IMR-90 (cell line): ENCODE results near the gene KCTD5. TPM values are rescaled to one million over a fixed set of nuclear protein-coding genes. Genes with fewer than 3 reads are reported as not detected.

Experiments
- ATAC-seq: fragments of 200-7000 bp; cut with Tn5 transposase; 2 replicates; pipeline ENCODE4 v1.9.1; 2020; ENCODE audit warnings: low read depth, mild to moderate bottlenecking, moderate library complexity
- BruUV-seq: library from RNA; stranded (reverse); fragments of 400-500 nt; replicated peaks from 2 replicates; lab custom pipeline; 2021; lab: Mats Ljungman, UMichigan
- CTCF ChIA-PET: fragments of 300-600 bp; formaldehyde crosslinking; extraction: SDS; loops from one replicate; lab custom pipeline; 2021; ENCODE audit warnings: antibody characterized with exemption; lab: Yijun Ruan, JAX
- POLR2A ChIA-PET: fragments of 300-600 bp; sonication (Branson Sonifier 250); formaldehyde crosslinking; loops from one replicate; lab custom pipeline; 2022; ENCODE audit warnings: antibody characterized with exemption; ENCODE audit not compliant: unreplicated experiment; lab: Charles Lee
- DNase-seq: peaks from one replicate; pipeline ENCODE4 v3.0.0; 2013
- H2AFZ ChIP-seq: replicated peaks from 2 replicates; pipeline ENCODE3; 2013; ENCODE audit warnings: low read length, mild to moderate bottlenecking; ENCODE audit not compliant: poor library complexity
- H2AK5ac ChIP-seq: 2 replicates; pipeline ENCODE4 v1.6.1; 2013; ENCODE audit warnings: low read depth, low read length, inconsistent platforms
- H2AK9ac ChIP-seq: replicated peaks from 2 replicates; pipeline ENCODE3; 2013; ENCODE audit warnings: mild to moderate bottlenecking, low read depth, low read length, moderate library complexity; ENCODE audit not compliant: poor library complexity
- H2BK120ac ChIP-seq: 2 replicates; pipeline ENCODE4 v1.6.1; 2013; ENCODE audit warnings: low read depth, low read length, inconsistent platforms
- H2BK15ac ChIP-seq: 3 replicates; pipeline ENCODE4 v1.6.1; 2013; ENCODE audit warnings: low read depth, low read length, inconsistent platforms
- H2BK20ac ChIP-seq: 2 replicates; pipeline ENCODE4 v1.6.1; 2013; ENCODE audit warnings: low read depth, mild to moderate bottlenecking, inconsistent platforms, low read length, moderate library complexity
- H2BK5ac ChIP-seq: 2 replicates; pipeline ENCODE4 v1.6.1; 2013; ENCODE audit warnings: mild to moderate bottlenecking, low read depth, low read length, inconsistent platforms; ENCODE audit not compliant: poor library complexity, severe bottlenecking
- H3K14ac ChIP-seq: replicated peaks from 2 replicates; pipeline ENCODE4 v1.6.1; 2013; ENCODE audit warnings: low read depth, low read length, inconsistent platforms
- H3K18ac ChIP-seq: 2 replicates; pipeline ENCODE4 v1.6.1; 2013; ENCODE audit warnings: low read depth, low read length, control low read depth
- H3K23ac ChIP-seq: 2 replicates; pipeline ENCODE4 v1.6.1; 2013; ENCODE audit warnings: low read depth, low read length, inconsistent platforms
- H3K27ac ChIP-seq: 2 replicates; pipeline ENCODE4 v1.5.1; 2013; ENCODE audit warnings: mild to moderate bottlenecking, control low read depth, low read length; ENCODE audit not compliant: insufficient read depth
- H3K27me3 ChIP-seq: 2 replicates; pipeline ENCODE4 v1.6.1; 2013; ENCODE audit warnings: low read length; ENCODE audit not compliant: control insufficient read depth, insufficient read depth
- H3K36me3 ChIP-seq: 2 replicates; pipeline ENCODE4 v1.6.1; 2013; ENCODE audit warnings: low read length, mixed read lengths; ENCODE audit not compliant: control insufficient read depth, insufficient read depth
- H3K4ac ChIP-seq: 2 replicates; pipeline ENCODE4 v1.6.1; 2013; ENCODE audit warnings: low read depth, low read length, inconsistent platforms
- H3K4me1 ChIP-seq: 2 replicates; pipeline ENCODE4 v1.6.1; 2013; ENCODE audit warnings: low read length, mixed read lengths; ENCODE audit not compliant: control insufficient read depth, insufficient read depth
- H3K4me2 ChIP-seq: 2 replicates; pipeline ENCODE4 v1.6.1; 2013; ENCODE audit warnings: low read depth, mild to moderate bottlenecking, control low read depth, low read length, moderate library complexity
- H3K4me3 ChIP-seq: 2 replicates; pipeline ENCODE4 v1.5.1; 2013; ENCODE audit warnings: low read depth, mild to moderate bottlenecking, control low read depth, low read length, moderate library complexity; ENCODE audit not compliant: insufficient read depth
- H3K56ac ChIP-seq: 2 replicates; pipeline ENCODE4 v1.6.1; 2013; ENCODE audit warnings: low read length, inconsistent platforms; ENCODE audit not compliant: insufficient read depth; ENCODE audit errors: extremely low read depth
- H3K79me1 ChIP-seq, 2 experiments: 2 replicates each; pipeline ENCODE4 v1.6.1; 2013; ENCODE audit warnings: low read length in 2 of 2, inconsistent platforms in 1 of 2, low read depth in 1 of 2
- H3K9ac ChIP-seq: 2 replicates; pipeline ENCODE4 v1.6.1; 2013; ENCODE audit warnings: low read depth, low read length, control low read depth
- H3K9me1 ChIP-seq: 2 replicates; pipeline ENCODE4 v1.6.1; 2013; ENCODE audit warnings: low read length, inconsistent platforms; ENCODE audit not compliant: insufficient read depth
- H3K9me3 ChIP-seq: 2 replicates; pipeline ENCODE4 v1.6.1; 2013; ENCODE audit warnings: low read length; ENCODE audit not compliant: control insufficient read depth, insufficient read depth
- H4K20me1 ChIP-seq: 2 replicates; pipeline ENCODE4 v1.6.1; 2013; ENCODE audit warnings: low read length, inconsistent platforms; ENCODE audit not compliant: insufficient read depth
- H4K5ac ChIP-seq: 2 replicates; pipeline ENCODE4 v1.6.1; 2013; ENCODE audit warnings: mild to moderate bottlenecking, low read depth, low read length, control low read depth
- H4K8ac ChIP-seq, 2 experiments: 2 replicates each; pipeline ENCODE4 v1.6.1; 2013; ENCODE audit warnings: low read depth in 2 of 2, low read length in 2 of 2, control low read depth in 1 of 2, inconsistent platforms in 1 of 2
- H4K91ac ChIP-seq: 2 replicates; pipeline ENCODE4 v1.6.1; 2013; ENCODE audit warnings: low read depth, low read length, inconsistent platforms; ENCODE audit not compliant: insufficient read depth
- BHLHE40 ChIP-seq: fragments of 150-350 bp; IDR thresholded peaks from 2 replicates; pipeline ENCODE4 v1.6.1; 2016; ENCODE audit warnings: mild to moderate bottlenecking, low read depth, low read length
- CEBPB ChIP-seq: IDR thresholded peaks from 2 replicates; pipeline ENCODE4 v1.6.1; 2012; ENCODE audit warnings: low read depth, low read length, improper control_type of control experiment
- CHD1 ChIP-seq: IDR thresholded peaks from 2 replicates; pipeline ENCODE4 v1.6.1; 2012; ENCODE audit warnings: low read depth, low read length, improper control_type of control experiment
- FOS ChIP-seq: fragments of 150-350 bp; IDR thresholded peaks from 2 replicates; pipeline ENCODE4 v1.6.1; 2016; ENCODE audit warnings: low read depth, low read length
- MAFK ChIP-seq: IDR thresholded peaks from 2 replicates; pipeline ENCODE4 v1.6.1; 2012; ENCODE audit warnings: low read depth, low read length, improper control_type of control experiment
- MAZ ChIP-seq: IDR thresholded peaks from 2 replicates; pipeline ENCODE4 v1.6.1; 2012; ENCODE audit warnings: low read depth, mild to moderate bottlenecking, low read length, improper control_type of control experiment, moderate library complexity, borderline replicate concordance
- NFE2L2 ChIP-seq: fragments of 150-350 bp; IDR thresholded peaks from 2 replicates; pipeline ENCODE4 v1.6.1; 2016; ENCODE audit warnings: low read depth, mild to moderate bottlenecking, low read length
- POLR2A ChIP-seq: IDR thresholded peaks from 2 replicates; pipeline ENCODE4 v1.6.1; 2012; ENCODE audit warnings: mild to moderate bottlenecking, low read depth, low read length
- RAD21 ChIP-seq: IDR thresholded peaks from 2 replicates; pipeline ENCODE4 v1.6.1; 2012; ENCODE audit warnings: low read length, improper control_type of control experiment
- RCOR1 ChIP-seq: IDR thresholded peaks from 2 replicates; pipeline ENCODE4 v1.6.1; 2012; ENCODE audit warnings: mild to moderate bottlenecking, low read length, improper control_type of control experiment; ENCODE audit not compliant: insufficient replicate concordance
- SMC3 ChIP-seq: fragments of 150-350 bp; IDR thresholded peaks from 2 replicates; pipeline ENCODE4 v1.6.1; 2016; ENCODE audit warnings: low read depth, mild to moderate bottlenecking, antibody characterized with exemption, low read length, moderate library complexity
- WGBS, 2 experiments: methylation state at CpG; one replicate each; pipeline versions ENCODE4 v1.1.5 to v1.1.7; 2013; ENCODE audit warnings: missing lambda C conversion rate in 2 of 2; ENCODE audit not compliant: insufficient read length in 1 of 2; ENCODE audit errors: extremely low coverage in 2 of 2; 5-methylcytosine and 5-hydroxymethylcytosine counted together
- dilution Hi-C: fragments of 300-500 bp; cut with HindIII; formaldehyde crosslinking; loops from one replicate; pipeline ENCODE4 v1.14.3; 2018; ENCODE audit warnings: low sequenced_read_pairs; ENCODE audit not compliant: unreplicated experiment
- in situ Hi-C: fragments of 300-500 bp; cut with MboI; formaldehyde crosslinking; loops from 3 replicates; pipeline ENCODE4 v1.14.3; 2019; ENCODE audit warnings: low sequenced_read_pairs, inconsistent platforms, mixed read lengths
- intact Hi-C: fragments of 100-400 bp; cut with micrococcal nuclease; formaldehyde crosslinking; loops from 2 replicates; pipeline ENCODE4 v1.10.0; 2022
- polyA plus RNA-seq, 3 experiments: library from polyadenylated mRNA; depleted of rRNA; stranded (reverse); fragments of >200 nt; gene quantifications; 2 replicates each; pipeline ENCODE4 v1.2.3, GENCODE V29; 2012; ENCODE audit warnings: low replicate concordance in 1 of 3
- total RNA-seq: library from RNA; depleted of rRNA; stranded (reverse); fragments of >200 nt; gene quantifications from 2 replicates; pipeline ENCODE4 v1.2.3, GENCODE V29; 2012
- TF ChIP-seq, protein P1 (sequence below): fragments of 150-350 bp; IDR thresholded peaks from 2 replicates; pipeline ENCODE4 v1.6.1; 2016; ENCODE audit warnings: low read depth, mild to moderate bottlenecking, low read length, moderate library complexity, borderline replicate concordance
- TF ChIP-seq, protein P2 (sequence below): fragments of 150-350 bp; IDR thresholded peaks from 2 replicates; pipeline ENCODE4 v1.6.1; 2017; ENCODE audit warnings: mild to moderate bottlenecking, antibody characterized with exemption, low read length, low read depth
- TF ChIP-seq, protein P3 (sequence below): conservative IDR thresholded peaks from 2 replicates; pipeline ENCODE4 v1.5.1; 2012; ENCODE audit warnings: mild to moderate bottlenecking, low read depth, low read length, improper control_type of control experiment

The KCTD5 gene
- total and polyA plus RNA-seq, 2 of the 4 experiments (the other 2 are of a cell fraction): 17.2 to 56.2 TPM

DNA sequence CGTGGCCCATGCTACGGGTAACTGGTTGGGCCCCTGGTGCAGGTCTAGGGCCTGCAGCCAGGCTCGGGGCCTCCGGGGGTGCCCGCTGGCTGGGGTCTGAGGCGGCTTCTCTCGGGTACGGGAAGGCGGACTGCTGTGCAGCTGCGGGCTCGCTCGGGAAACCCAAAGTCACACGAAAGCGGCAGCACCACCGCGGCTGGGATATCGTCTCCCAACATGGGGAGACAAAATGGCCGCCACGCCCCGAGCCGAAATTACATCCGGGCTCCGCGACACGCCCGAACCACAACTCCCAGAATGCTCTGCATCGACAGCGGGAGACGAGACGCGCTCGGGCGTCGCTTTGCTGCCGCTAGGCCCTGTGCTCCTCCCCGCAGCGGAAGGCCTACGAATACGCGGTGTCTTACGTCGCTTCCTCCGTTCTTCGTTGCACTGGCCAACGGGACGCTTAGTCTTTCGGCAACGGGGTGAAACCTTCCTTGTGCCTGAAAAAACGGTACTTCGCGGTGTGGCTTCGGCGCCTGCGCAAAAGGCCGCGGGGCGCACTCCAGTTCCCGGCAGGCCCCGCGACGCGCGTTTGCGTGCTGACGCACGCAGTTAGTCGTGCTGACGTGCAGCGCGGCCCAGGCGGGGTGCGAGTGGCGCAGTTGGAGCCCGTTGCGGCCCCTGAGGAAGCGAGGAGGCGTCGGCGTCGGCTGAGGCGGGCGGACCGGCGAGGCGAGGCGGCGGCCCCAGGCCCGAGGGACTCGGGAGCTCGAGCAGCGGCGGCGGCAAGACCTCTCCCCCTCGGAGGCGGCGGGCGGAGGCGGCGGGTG, 69.9 kb downstream of the KCTD5 start, which contains the start of gene SRRM2:
SRRM2 (plus strand) TSS at position 604 of the 815 bp plus-strand sequence. CDS start 3,727 bp downstream, outside the sequence.
- peaks cover 9% of the 10 kb centered on the region for H3K4me1 ChIP-seq
- CTCF ChIA-PET: no interaction called here
- ATAC-seq (peak; percentile 94), DNase-seq (peak; percentile 95)
- peaks cover 45% of the 10 kb centered on the region for H4K20me1 ChIP-seq
- 1% methylated on average over 60 of the region's 99 CpGs; no CpG with 5 or more reads in 1 of the 2 experiments for WGBS, 2 experiments
- POLR2A ChIA-PET: interaction anchor here (0.6 to 1.4 kb wide), 5 partner anchors 11 to 1174 kb away, joined by 3 to 8 read pairs (median 4); no protein-coding TSS in a partner anchor
- peak within 1 kb of the TSS; percentile 98 for H2AK5ac ChIP-seq
- peak within 1 kb of the TSS; percentile 100 for H3K18ac ChIP-seq
- H3K4me2 ChIP-seq: peak within 1 kb of the TSS; percentile 99
- peaks cover 8% of the 10 kb centered on the region for H3K36me3 ChIP-seq
- H4K91ac ChIP-seq: peak within 1 kb of the TSS; percentile 100
- peaks cover 14 to 46% of the 10 kb centered on the region in 2 experiments for H3K79me1 ChIP-seq
- peaks cover 11% of the 10 kb centered on the region for H3K9me1 ChIP-seq
- H2BK15ac ChIP-seq: peak within 1 kb of the TSS; percentile 100
- H4K8ac ChIP-seq: peak within 1 kb of the TSS; percentile 93 to 100
- peak within 1 kb of the TSS; percentile 99 for H2AFZ ChIP-seq
- H2AK9ac ChIP-seq: peak within 1 kb of the TSS; percentile 99
- no peaks in the 10 kb centered on the region for H3K27me3 ChIP-seq
- H3K9me3 ChIP-seq: peaks cover 2% of the 10 kb centered on the region; the same call in 1 of the 2 replicates
- peak within 1 kb of the TSS; percentile 100 for H3K9ac ChIP-seq
- H3K14ac ChIP-seq: peak within 1 kb of the TSS; percentile 99
- peak within 1 kb of the TSS; percentile 88 for H3K4me3 ChIP-seq
- peak within 1 kb of the TSS; percentile 97 for H3K23ac ChIP-seq
- peak within 1 kb of the TSS; percentile 97 for H2BK120ac ChIP-seq
- peak within 1 kb of the TSS; percentile 77 for H2BK20ac ChIP-seq
- H2BK5ac ChIP-seq: peak within 1 kb of the TSS; percentile 99
- peak within 1 kb of the TSS; percentile 100 for H4K5ac ChIP-seq
- peak within 1 kb of the TSS; percentile 99 for H3K4ac ChIP-seq
- in situ Hi-C loops (no loop called here), dilution Hi-C loops (no loop called here), intact Hi-C loops (no loop called here)
- H3K56ac ChIP-seq: peak within 1 kb of the TSS; percentile 100
- peak within 1 kb of the TSS; percentile 99 for H3K27ac ChIP-seq
- BruUV-seq: no TSS peak
- TF ChIP-seq, protein P1, sequence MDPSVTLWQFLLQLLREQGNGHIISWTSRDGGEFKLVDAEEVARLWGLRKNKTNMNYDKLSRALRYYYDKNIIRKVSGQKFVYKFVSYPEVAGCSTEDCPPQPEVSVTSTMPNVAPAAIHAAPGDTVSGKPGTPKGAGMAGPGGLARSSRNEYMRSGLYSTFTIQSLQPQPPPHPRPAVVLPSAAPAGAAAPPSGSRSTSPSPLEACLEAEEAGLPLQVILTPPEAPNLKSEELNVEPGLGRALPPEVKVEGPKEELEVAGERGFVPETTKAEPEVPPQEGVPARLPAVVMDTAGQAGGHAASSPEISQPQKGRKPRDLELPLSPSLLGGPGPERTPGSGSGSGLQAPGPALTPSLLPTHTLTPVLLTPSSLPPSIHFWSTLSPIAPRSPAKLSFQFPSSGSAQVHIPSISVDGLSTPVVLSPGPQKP: no peak
- TF ChIP-seq RCOR1 (no peak), NFE2L2 (no peak), CHD1 (no peak; the same call in none of the 2 replicates), POLR2A (peak; percentile 97), SMC3 (no peak), RAD21 (no peak), FOS (no peak), CEBPB (no peak), MAZ (peak; percentile 68; the same call in 1 of the 2 replicates), MAFK (peak; percentile 72), BHLHE40 (no peak; the same call in 1 of the 2 replicates)
- TF ChIP-seq, protein P2, sequence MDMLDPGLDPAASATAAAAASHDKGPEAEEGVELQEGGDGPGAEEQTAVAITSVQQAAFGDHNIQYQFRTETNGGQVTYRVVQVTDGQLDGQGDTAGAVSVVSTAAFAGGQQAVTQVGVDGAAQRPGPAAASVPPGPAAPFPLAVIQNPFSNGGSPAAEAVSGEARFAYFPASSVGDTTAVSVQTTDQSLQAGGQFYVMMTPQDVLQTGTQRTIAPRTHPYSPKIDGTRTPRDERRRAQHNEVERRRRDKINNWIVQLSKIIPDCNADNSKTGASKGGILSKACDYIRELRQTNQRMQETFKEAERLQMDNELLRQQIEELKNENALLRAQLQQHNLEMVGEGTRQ: 0 out of 2 replicates have a peak, but pooled peaks have one; percentile 1
- TF ChIP-seq, protein P3, sequence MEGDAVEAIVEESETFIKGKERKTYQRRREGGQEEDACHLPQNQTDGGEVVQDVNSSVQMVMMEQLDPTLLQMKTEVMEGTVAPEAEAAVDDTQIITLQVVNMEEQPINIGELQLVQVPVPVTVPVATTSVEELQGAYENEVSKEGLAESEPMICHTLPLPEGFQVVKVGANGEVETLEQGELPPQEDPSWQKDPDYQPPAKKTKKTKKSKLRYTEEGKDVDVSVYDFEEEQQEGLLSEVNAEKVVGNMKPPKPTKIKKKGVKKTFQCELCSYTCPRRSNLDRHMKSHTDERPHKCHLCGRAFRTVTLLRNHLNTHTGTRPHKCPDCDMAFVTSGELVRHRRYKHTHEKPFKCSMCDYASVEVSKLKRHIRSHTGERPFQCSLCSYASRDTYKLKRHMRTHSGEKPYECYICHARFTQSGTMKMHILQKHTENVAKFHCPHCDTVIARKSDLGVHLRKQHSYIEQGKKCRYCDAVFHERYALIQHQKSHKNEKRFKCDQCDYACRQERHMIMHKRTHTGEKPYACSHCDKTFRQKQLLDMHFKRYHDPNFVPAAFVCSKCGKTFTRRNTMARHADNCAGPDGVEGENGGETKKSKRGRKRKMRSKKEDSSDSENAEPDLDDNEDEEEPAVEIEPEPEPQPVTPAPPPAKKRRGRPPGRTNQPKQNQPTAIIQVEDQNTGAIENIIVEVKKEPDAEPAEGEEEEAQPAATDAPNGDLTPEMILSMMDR: no peak
